Body of pancreas (tissue), 4 donors: ENCODE data around the gene C7orf57. TPM values are rescaled to one million over a fixed set of nuclear protein-coding genes. Genes with fewer than 3 reads are reported as not detected.

Experiments used
- ATAC-seq: fragments of 150-250 bp; one replicate; pipeline ENCODE4 v1.9.1; 2016
- DNase-seq, 4 donors: peaks; one replicate each; pipeline ENCODE4 v3.0.0-alpha.2; 2019
- H3K27ac ChIP-seq, 4 donors: fragments of 200-600 bp; sonication (generic); 1 replicate in 3 of 4; 2 replicates in 1 of 4; pipeline versions ENCODE4 v1.5.1 to v1.6.1; 2016 to 2019; ENCODE audit warnings: mild to moderate bottlenecking in 1 of 4, mixed read lengths in 1 of 4, moderate library complexity in 1 of 4
- H3K27me3 ChIP-seq, 2 donors: fragments of 200-600 bp; sonication (generic); one replicate each; pipeline ENCODE4 v1.6.0; 2016; ENCODE audit warnings: mild to moderate bottlenecking in 1 of 2
- H3K36me3 ChIP-seq, 2 donors: fragments of 200-600 bp; sonication (generic); replicated peaks in 1 of 2; 2 replicates each; pipeline ENCODE4 v1.5.1; 2016; ENCODE audit warnings: low read depth in 2 of 2; ENCODE audit not compliant: insufficient read depth in 1 of 2
- H3K4me1 ChIP-seq: fragments of 200-600 bp; sonication (generic); one replicate; pipeline ENCODE4 v1.6.0; 2016
- H3K4me3 ChIP-seq, 2 donors: fragments of 200-600 bp; sonication (generic); 1 replicate in 1 of 2; 2 replicates in 1 of 2; pipeline ENCODE4 v1.5.1; 2016 to 2019
- H3K9me3 ChIP-seq, 3 donors: fragments of 200-600 bp; sonication (generic); 1 replicate in 2 of 3; 2 replicates in 1 of 3; pipeline ENCODE4 v1.5.1; 2016
- CTCF ChIP-seq, 7 experiments: fragments of 450-650 bp in 4 of 7; fragments of 200-600 bp in 3 of 7; sonication (generic) in 3 of 7; IDR thresholded peaks; one replicate each; pipeline ENCODE4 v1.5.1; 2016 to 2019; ENCODE audit warnings: antibody characterized with exemption in 7 of 7
- POLR2A ChIP-seq, 3 donors: fragments of 450-650 bp; IDR thresholded peaks; one replicate each; pipeline ENCODE4 v1.6.1; 2016; ENCODE audit warnings: antibody characterized with exemption in 3 of 3, mild to moderate bottlenecking in 2 of 3
- WGBS, 2 donors: methylation state at CpG; one replicate each; pipeline ENCODE4 v1.1.5; 2017; 5-methylcytosine and 5-hydroxymethylcytosine counted together
- intact Hi-C: fragments of 100-400 bp; cut with DNase I; formaldehyde crosslinking; loops from one replicate; pipeline ENCODE4 v1.15.1; 2023
- total RNA-seq, 2 donors: library from RNA; depleted of rRNA; stranded (reverse); fragments of >200 nt; gene quantifications; one replicate each; pipeline ENCODE4 v1.1.0, GENCODE V29; 2016

The C7orf57 gene
- total RNA-seq, 2 donors from 2014 or later, result 0.26 TPM; not detected in 1

- Histone ChIP-seq H3K9me3 (no peaks in the 10 kb centered on the region), H3K27me3 (peaks cover 0 to 9% of the 10 kb centered on the region in 2 donors), H3K36me3 (no peaks in the 10 kb centered on the region), H3K27ac (no peak overlapping the region), H3K4me3 (no peak overlapping the region), H3K4me1 (peaks cover 10% of the 10 kb centered on the region)
- DNase-seq, result no peak
- ATAC-seq, result no peak
- intact Hi-C loops, result no loop called here
- TF ChIP-seq CTCF (IDR thresholded peaks at IDR 0.05), result no peak
- no peak for TF ChIP-seq POLR2A (IDR thresholded peaks at IDR 0.05)
- WGBS, 2 donors, result 36 to 53% methylated on average over 5 of the region's 5 CpGs
Measured at GRCh38 chr7:48038815-48039506, 3.6 kb downstream of the C7orf57 start.

- no peak for DNase-seq
Measured at GRCh38 chr7:48040944-48041652, 5.8 kb downstream of the C7orf57 start.

GRCh38 chr7:48041653-48041970 is 6.3 kb downstream of the C7orf57 start:
- ATAC-seq (no peak), DNase-seq (no peak)
- Histone ChIP-seq H3K27ac (no peak overlapping the region), H3K27me3 (peaks cover 0 to under 1% of the 10 kb centered on the region in 2 donors), H3K4me3 (no peak overlapping the region), H3K9me3 (no peaks in the 10 kb centered on the region), H3K4me1 (no peaks in the 10 kb centered on the region), H3K36me3 (no peaks in the 10 kb centered on the region)
- intact Hi-C loops, result no loop called here
- no peak for TF ChIP-seq CTCF (IDR thresholded peaks at IDR 0.05)
- no peak for TF ChIP-seq POLR2A (IDR thresholded peaks at IDR 0.05)
- 62 to 66% methylated on average over 3 of the region's 3 CpGs for whole genome bisulfite sequencing, 2 donors

More at GRCh38 chr7:48040944-48041652, 5.8 kb downstream of the C7orf57 start:
- Histone ChIP-seq H3K9me3 (no peaks in the 10 kb centered on the region), H3K27ac (no peak overlapping the region), H3K4me1 (peaks cover 3% of the 10 kb centered on the region), H3K36me3 (no peaks in the 10 kb centered on the region), H3K27me3 (peaks cover 0 to 5% of the 10 kb centered on the region in 2 donors), H3K4me3 (no peak overlapping the region)
- ATAC-seq, result no peak
- 82 to 87% methylated on average over 17 to 18 of the region's 18 CpGs for WGBS, 2 donors
- intact Hi-C loops, result no loop called here
- TF ChIP-seq CTCF (IDR thresholded peaks at IDR 0.05) (no peak), POLR2A (IDR thresholded peaks at IDR 0.05) (no peak)

- Histone ChIP-seq H3K36me3 (no peaks in the 10 kb centered on the region), H3K4me3 (no peak overlapping the region), H3K9me3 (no peaks in the 10 kb centered on the region), H3K4me1 (no peaks in the 10 kb centered on the region), H3K27ac (no peak overlapping the region), H3K27me3 (no peaks in the 10 kb centered on the region)
- WGBS, 2 donors, result 73 to 75% methylated on average over 3 of the region's 3 CpGs
- DNase-seq (no peak), ATAC-seq (no peak)
- intact Hi-C loops, result no loop called here
- TF ChIP-seq CTCF (IDR thresholded peaks at IDR 0.05), result no peak
- no peak for TF ChIP-seq POLR2A (IDR thresholded peaks at IDR 0.05)
Measured at GRCh38 chr7:48042216-48042615, 6.9 kb downstream of the C7orf57 start.
